Measurements from ENCODE around the gene TFB1M. TPM values are rescaled to one million over a fixed set of nuclear protein-coding genes. Genes with fewer than 3 reads are reported as not detected.

TFB1M gene
- total and polyA plus RNA-seq, 9 of the 15 experiments (the other 6 are each of a cell fraction or from before 2014, with no cell fraction given) = 34.6 to 145 (median 40.4) TPM

- ChIA-PET CTCF (ENCODE audit: low intra/inter-chr PET ratio) (no interaction called here), POLR2A (no interaction called here)
- in situ Hi-C loops (cut with MboI) (no loop called here), intact Hi-C loops (cut with micrococcal nuclease) (no loop called here)
- 0% methylated on average over 1 of the region's 1 CpG for WGBS (ENCODE audit: insufficient coverage, low coverage, missing lambda C conversion rate)
- Histone ChIP-seq H3K79me2 (ENCODE audit: control insufficient read depth, insufficient read depth, low read length) (no peaks in the 10 kb centered on the region), H3K27me3 (ENCODE audit: control insufficient read depth in 2 of 2, insufficient read depth in 2 of 2, low read length in 2 of 2) (peaks cover 11 to 44% of the 10 kb centered on the region in 2 experiments; a peak in 4 of 5 replicates), H4K20me1 (replicated peaks; ENCODE audit: control insufficient read depth, insufficient read depth, low read length) (no peaks in the 10 kb centered on the region), H3K36me3 (ENCODE audit: control insufficient read depth, insufficient read depth, low read length) (no peaks in the 10 kb centered on the region), H3K9me1 (ENCODE audit: control insufficient read depth, insufficient read depth, low read length) (no peaks in the 10 kb centered on the region), H3K9me3 (replicated peaks; ENCODE audit: control insufficient read depth, insufficient read depth, low read depth, low read length) (no peaks in the 10 kb centered on the region), H3K27ac (ENCODE audit: extremely low read depth, low read depth, low read length) (no peak overlapping the region), H3K9ac (ENCODE audit: insufficient read depth in 1 of 2, low read depth in 2 of 2, low read length in 2 of 2) (no peak overlapping the region), H3K4me1 (replicated peaks in 1 of 2; ENCODE audit: control insufficient read depth in 2 of 2, insufficient read depth in 2 of 2, low read length in 2 of 2) (no peaks in the 10 kb centered on the region), H3K4me2 (ENCODE audit: insufficient read depth, low read length) (no peak overlapping the region), H3K4me3 (no peak overlapping the region), H2AFZ (ENCODE audit: low read depth, low read length) (no peak overlapping the region)
- no TSS peak for BruUV-seq (replicated peaks)
- ATAC-seq = no peak
- no peak for FAIRE-seq
- no peak for DNase-seq (ENCODE audit: extremely low read depth in 1 of 4, low spot score in 3 of 4)
- TF ChIP-seq ZBTB17 (CRISPR knock-in tag; IDR thresholded peaks at IDR 0.05) = no peak
- no peak for TF ChIP-seq SREBF1 (IDR thresholded peaks at IDR 0.05; ENCODE audit: borderline replicate concordance, low read depth, low read length)
- no peak for TF ChIP-seq TCF7 (IDR thresholded peaks at IDR 0.05; ENCODE audit: borderline replicate concordance)
- no peak for TF ChIP-seq TEAD4 (IDR thresholded peaks at IDR 0.05; ENCODE audit: low read length)
- no peak for TF ChIP-seq TEAD4 (CRISPR knock-in tag; IDR thresholded peaks at IDR 0.05; ENCODE audit: borderline replicate concordance)
- no peak for TF ChIP-seq ZBTB11 (CRISPR knock-in tag; IDR thresholded peaks at IDR 0.05)
- TF ChIP-seq NR2F6 (CRISPR knock-in tag; IDR thresholded peaks at IDR 0.05) = no peak
- TF ChIP-seq CREB1 (IDR thresholded peaks at IDR 0.05) = no peak
- TF ChIP-seq CREB1 (CRISPR knock-in tag; IDR thresholded peaks at IDR 0.05) = no peak
Observed at GRCh38 chr6:155237613-155238012, 76.7 kb downstream of the TFB1M start.
